Endothelial cell of umbilical vein (primary cell): Measurements from ENCODE around the gene RNF157. TPM values are rescaled to one million over a fixed set of nuclear protein-coding genes. Genes with fewer than 3 reads are reported as not detected.
A peak's percentile ranks its signal among the peaks of the same experiment; 100 is the strongest.

ENCODE experiments used
- BruUV-seq: library from RNA; stranded (reverse); fragments of 400-500 nt; replicated peaks from 2 replicates; lab custom pipeline; 2021; lab: Mats Ljungman, UMichigan
- CTCF ChIA-PET: fragments of 300-600, 350-600 bp; sonication (Branson Sonifier 250); formaldehyde crosslinking; loops from one replicate; lab custom pipeline; 2021; ENCODE audit warnings: antibody characterized with exemption, inconsistent platforms; lab: Charles Lee
- POLR2A ChIA-PET: fragments of 300-600, 350-600 bp; sonication (Branson Sonifier 250); formaldehyde crosslinking; loops from one replicate; lab custom pipeline; 2021; ENCODE audit warnings: antibody characterized with exemption, inconsistent platforms; lab: Charles Lee
- DNase-seq: peaks from one replicate; pipeline ENCODE4 v3.0.0-alpha.2; 2011; ENCODE audit warnings: low read depth, low spot score
- FAIRE-seq: peaks from 2 replicates; lab custom pipeline; 2011; peaks lifted over from hg19 to GRCh38; lab: Jason Lieb, UNC
- H2AFZ ChIP-seq: 2 replicates; pipeline ENCODE4 v1.6.0; 2012; ENCODE audit warnings: low read depth, low read length, control low read depth, inconsistent platforms
- H3K27ac ChIP-seq: 2 replicates; pipeline ENCODE4 v1.5.1; 2011; ENCODE audit warnings: low read depth, mild to moderate bottlenecking, control low read depth, low read length, moderate library complexity; ENCODE audit not compliant: insufficient read depth
- H3K27me3 ChIP-seq, 2 experiments: 2 replicates each; pipeline versions ENCODE4 v1.6.0 to v1.6.1; 2011; ENCODE audit warnings: low read length in 2 of 2, mixed read lengths in 1 of 2; ENCODE audit not compliant: control insufficient read depth in 2 of 2, insufficient read depth in 2 of 2
- H3K36me3 ChIP-seq, 2 experiments: 2 replicates in 1 of 2; 3 replicates in 1 of 2; pipeline ENCODE4 v1.5.1; 2011; ENCODE audit warnings: low read length in 2 of 2, mild to moderate bottlenecking in 1 of 2, moderate library complexity in 1 of 2; ENCODE audit not compliant: control insufficient read depth in 2 of 2, insufficient read depth in 2 of 2; ENCODE audit errors: extremely low read depth in 1 of 2
- H3K4me1 ChIP-seq: 3 replicates; pipeline ENCODE4 v1.5.1; 2011; ENCODE audit warnings: mild to moderate bottlenecking, low read length; ENCODE audit not compliant: control insufficient read depth, insufficient read depth; ENCODE audit errors: extremely low read depth
- H3K4me2 ChIP-seq: 2 replicates; pipeline ENCODE4 v1.6.1; 2011; ENCODE audit warnings: low read length, control low read depth, mixed read lengths; ENCODE audit not compliant: insufficient read depth
- H3K4me3 ChIP-seq, 3 experiments: fragments of 200-600 bp in 1 of 3; sonication (generic), shearing (Covaris generic) in 1 of 3; replicated peaks in 1 of 3; 2 replicates each; pipeline ENCODE4 v1.5.1; 2011 to 2016; ENCODE audit warnings: control low read depth in 3 of 3, low read length in 3 of 3, mild to moderate bottlenecking in 2 of 3, inconsistent platforms in 1 of 3, low read depth in 1 of 3, moderate library complexity in 1 of 3; ENCODE audit not compliant: insufficient read depth in 1 of 3
- H3K79me2 ChIP-seq: 2 replicates; pipeline ENCODE4 v1.6.0; 2012; ENCODE audit warnings: low read length, inconsistent platforms; ENCODE audit not compliant: control insufficient read depth, insufficient read depth
- H3K9ac ChIP-seq: replicated peaks from 2 replicates; pipeline ENCODE3; 2011; ENCODE audit warnings: low read length, control low read depth; ENCODE audit not compliant: insufficient read depth; ENCODE audit errors: extremely low read depth
- H3K9me1 ChIP-seq: replicated peaks from 3 replicates; pipeline ENCODE4 v1.6.0; 2011; ENCODE audit warnings: mild to moderate bottlenecking, low read length; ENCODE audit not compliant: control insufficient read depth, insufficient read depth; ENCODE audit errors: extremely low read depth
- H3K9me3 ChIP-seq: replicated peaks from 2 replicates; pipeline ENCODE4 v1.5.1; 2012; ENCODE audit warnings: low read length, inconsistent platforms; ENCODE audit not compliant: control insufficient read depth, insufficient read depth
- H4K20me1 ChIP-seq: replicated peaks from 2 replicates; pipeline ENCODE3; 2011; ENCODE audit warnings: mild to moderate bottlenecking, low read length; ENCODE audit not compliant: control insufficient read depth, insufficient read depth; ENCODE audit errors: extremely low read depth
- CTCF ChIP-seq, 2 donors: IDR thresholded peaks; 1 replicate in 1 of 2; 2 replicates in 1 of 2; pipeline ENCODE4 v1.5.1; 2011; ENCODE audit warnings: low read length in 2 of 2, mild to moderate bottlenecking in 2 of 2, moderate library complexity in 2 of 2, control low read depth in 1 of 2, inconsistent platforms in 1 of 2, low read depth in 1 of 2; ENCODE audit not compliant: insufficient read depth in 1 of 2; ENCODE audit errors: extremely low read depth in 1 of 2
- EZH2 ChIP-seq: IDR thresholded peaks from 2 replicates; pipeline ENCODE4 v1.6.1; 2012; ENCODE audit warnings: borderline replicate concordance, low read depth, mild to moderate bottlenecking, moderate library complexity, low read length, inconsistent platforms; ENCODE audit not compliant: severe bottlenecking
- FOS ChIP-seq: IDR thresholded peaks from 2 replicates; pipeline ENCODE4 v1.6.1; 2011; ENCODE audit warnings: mild to moderate bottlenecking, low read length, moderate library complexity, borderline replicate concordance; ENCODE audit not compliant: insufficient read depth
- GATA2 ChIP-seq: IDR thresholded peaks from 2 replicates; pipeline ENCODE4 v1.7.0; 2011; ENCODE audit warnings: low read depth, mild to moderate bottlenecking, moderate library complexity, mixed read lengths, low read length; ENCODE audit not compliant: insufficient read length, insufficient read depth
- JUN ChIP-seq: IDR thresholded peaks from 2 replicates; pipeline ENCODE4 v1.6.1; 2011; ENCODE audit warnings: borderline replicate concordance, low read depth; ENCODE audit not compliant: insufficient read length, insufficient read depth
- MAX ChIP-seq: IDR thresholded peaks from 2 replicates; pipeline ENCODE4 v1.6.1; 2011; ENCODE audit not compliant: insufficient read depth, insufficient read length
- MYC ChIP-seq: IDR thresholded peaks from one replicate; pipeline ENCODE4 v1.6.1; 2011; ENCODE audit warnings: mild to moderate bottlenecking, low read depth, low read length
- POLR2A ChIP-seq: IDR thresholded peaks from 2 replicates; pipeline ENCODE4 v1.6.1; 2012; ENCODE audit warnings: low read depth, mild to moderate bottlenecking, control low read depth, low read length
- POLR2AphosphoS5 ChIP-seq: IDR thresholded peaks from 2 replicates; pipeline ENCODE4 v1.6.1; 2012; ENCODE audit warnings: low read depth, mild to moderate bottlenecking, control low read depth, low read length, moderate library complexity; ENCODE audit not compliant: insufficient read depth
- dilution Hi-C: fragments of 300-500 bp; cut with MboI; formaldehyde crosslinking; loops from one replicate; pipeline ENCODE4 v1.15.0; 2019; ENCODE audit warnings: low sequenced_read_pairs; ENCODE audit not compliant: extremely low pct_ligation_motif_present
- intact Hi-C: fragments of 100-400 bp; cut with micrococcal nuclease; formaldehyde crosslinking; loops from one replicate; pipeline ENCODE4 v1.10.0; 2022
- polyA plus RNA-seq, 4 experiments: library from polyadenylated mRNA; depleted of rRNA in 3 of 4; stranded (reverse) in 3 of 4; unstranded in 1 of 4; fragments of >200 nt; gene quantifications; 2 replicates each; pipeline versions ENCODE4 v1.2.1 to v1.2.3, GENCODE V29; 2011 to 2012; ENCODE audit warnings: missing spikeins in 1 of 4
- total RNA-seq: library from RNA; stranded (reverse); gene quantifications from 2 replicates; pipeline ENCODE4 v1.2.3, GENCODE V29; 2021

Gene RNF157
- total and polyA plus RNA-seq, 2 donors (not counting 3 experiments of a cell fraction or from before 2014, with no cell fraction given) = 0.07 to 0.86 TPM

- peak overlapping the region; percentile 29 for H2AFZ ChIP-seq
- no peak overlapping the region for H3K4me2 ChIP-seq
- CTCF ChIA-PET = no interaction called here
- BruUV-seq = no TSS peak
- no peak overlapping the region for H3K9ac ChIP-seq
- peaks cover under 1% of the 10 kb centered on the region for H3K79me2 ChIP-seq
- H3K9me3 ChIP-seq = no peaks in the 10 kb centered on the region
- DNase-seq (no peak), FAIRE-seq (no peak)
- no peaks in the 10 kb centered on the region for H4K20me1 ChIP-seq
- dilution Hi-C loops = no loop called here
- POLR2A ChIA-PET = no interaction called here
- no peak overlapping the region for H3K27ac ChIP-seq
- H3K4me3 ChIP-seq = no peak overlapping the region
- intact Hi-C loops = loop anchor here (5.0 kb wide), 1 partner anchor 138 kb away; no protein-coding TSS in a partner anchor
- no peaks in the 10 kb centered on the region for H3K36me3 ChIP-seq
- TF ChIP-seq POLR2AphosphoS5 = no peak
- TF ChIP-seq POLR2A = no peak
- TF ChIP-seq EZH2 = no peak
- no peak for TF ChIP-seq MYC
- TF ChIP-seq MAX = no peak
- no peak for TF ChIP-seq GATA2
- TF ChIP-seq JUN = no peak
- no peak for TF ChIP-seq FOS
- TF ChIP-seq CTCF (IDR thresholded peaks at IDR 0.05; ENCODE audit: extremely low read depth in 1 of 2, insufficient read depth in 1 of 2, low read depth in 1 of 2, low read length in 2 of 2) = no peak
- no peaks in the 10 kb centered on the region for H3K9me1 ChIP-seq
- H3K27me3 ChIP-seq = no peaks in the 10 kb centered on the region
- peaks cover 35% of the 10 kb centered on the region for H3K4me1 ChIP-seq
Observed at GRCh38 chr17:76260669-76261068, 20.4 kb upstream of the RNF157 start.
